NCI-H2029 treated with DMSO at 0.1 percent for 48 hours (cell line): ENCODE results near the gene IFNAR2.

ENCODE experiments used
- DNase-seq: peaks from one replicate; lab custom pipeline; 2025; lab: John Stamatoyannopoulos, UW

The IFNAR2 gene

DNA sequence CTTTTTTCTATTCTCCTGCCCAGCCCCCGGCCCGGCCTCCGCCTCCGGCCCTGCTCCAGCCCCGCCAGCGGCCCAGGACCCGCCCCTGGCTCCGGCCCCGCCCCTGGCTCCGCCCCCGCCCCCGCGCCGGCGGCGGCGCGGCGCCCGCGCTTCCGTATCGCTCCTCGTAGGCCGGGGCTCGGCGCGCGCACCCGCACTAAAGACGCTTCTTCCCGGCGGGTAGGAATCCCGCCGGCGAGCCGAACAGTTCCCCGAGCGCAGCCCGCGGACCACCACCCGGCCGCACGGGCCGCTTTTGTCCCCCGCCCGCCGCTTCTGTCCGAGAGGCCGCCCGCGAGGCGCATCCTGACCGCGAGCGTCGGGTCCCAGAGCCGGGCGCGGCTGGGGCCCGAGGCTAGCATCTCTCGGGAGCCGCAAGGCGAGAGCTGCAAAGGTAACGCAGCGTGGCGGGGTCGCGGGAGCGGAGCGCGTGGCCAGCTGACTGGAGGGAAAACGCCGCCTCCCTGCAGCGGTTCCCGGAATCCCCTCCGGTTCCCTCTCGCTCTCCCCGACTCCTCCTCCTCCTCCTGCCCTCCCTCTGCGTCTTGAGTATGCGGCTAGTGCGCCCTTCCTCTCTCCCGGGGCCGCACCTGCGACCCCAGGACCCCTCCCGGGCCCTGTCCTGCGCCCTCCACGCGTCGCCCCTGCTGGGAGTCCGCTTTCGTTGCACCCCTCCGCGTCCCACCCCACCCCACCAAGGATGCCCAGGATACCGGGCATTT is at the start of gene IFNAR2:
TSS of gene IFNAR2 (plus strand) at position 155 of the 761 bp plus-strand sequence. CDS start 11,985 bp downstream, outside the sequence.
- peak; percentile 15 for DNase-seq

- DNase-seq = no peak
Measured at GRCh38 chr21:33185852-33186251, 43.9 kb upstream of the IFNAR2 start.

- DNase-seq = no peak
Measured at GRCh38 chr21:33187276-33187675, 42.5 kb upstream of the IFNAR2 start.

DNA sequence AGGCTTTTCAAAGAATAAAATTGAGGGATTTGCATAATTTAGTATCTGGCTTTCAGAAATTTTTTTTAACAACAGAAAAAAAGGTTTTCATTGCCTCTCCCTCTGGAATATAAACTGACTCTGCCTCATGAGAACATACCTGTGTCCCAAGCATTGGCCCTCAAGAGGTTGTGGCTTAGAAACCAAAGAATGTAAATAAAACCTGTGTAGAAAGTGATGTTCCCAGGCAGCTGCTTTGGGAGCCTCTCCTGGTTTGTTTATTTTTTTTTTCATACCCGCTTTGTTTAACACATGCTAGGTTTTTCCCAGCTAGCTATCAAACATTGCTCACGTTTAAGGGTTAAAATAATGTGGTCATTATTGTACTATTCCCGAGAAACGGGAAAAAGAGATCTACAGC is 40.5 kb upstream of the IFNAR2 start:
- DNase-seq = peak; percentile 52

DNA sequence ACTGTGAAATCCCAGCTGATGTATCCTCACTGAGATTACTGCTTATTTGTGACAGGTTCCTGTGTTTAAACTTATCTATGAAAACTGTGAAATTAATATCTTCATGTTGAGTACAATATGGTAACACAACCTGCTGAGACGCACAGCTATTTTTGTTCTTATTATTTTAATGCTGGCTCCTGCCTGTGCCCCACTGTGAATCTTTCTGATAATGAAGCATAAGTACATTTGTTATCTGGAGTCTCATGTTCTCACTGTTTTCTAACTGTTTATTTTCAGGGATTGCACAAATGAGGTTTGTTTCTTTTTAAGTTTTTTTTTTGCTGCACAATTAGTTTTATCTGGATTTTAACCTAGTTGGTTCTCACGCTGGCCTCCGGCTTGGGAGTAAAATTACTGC is 39.9 kb upstream of the IFNAR2 start:
- DNase-seq = no peak

- DNase-seq = peak; percentile 71
Measured at GRCh38 chr21:33196941-33197374, 32.8 kb upstream of the IFNAR2 start.

DNA sequence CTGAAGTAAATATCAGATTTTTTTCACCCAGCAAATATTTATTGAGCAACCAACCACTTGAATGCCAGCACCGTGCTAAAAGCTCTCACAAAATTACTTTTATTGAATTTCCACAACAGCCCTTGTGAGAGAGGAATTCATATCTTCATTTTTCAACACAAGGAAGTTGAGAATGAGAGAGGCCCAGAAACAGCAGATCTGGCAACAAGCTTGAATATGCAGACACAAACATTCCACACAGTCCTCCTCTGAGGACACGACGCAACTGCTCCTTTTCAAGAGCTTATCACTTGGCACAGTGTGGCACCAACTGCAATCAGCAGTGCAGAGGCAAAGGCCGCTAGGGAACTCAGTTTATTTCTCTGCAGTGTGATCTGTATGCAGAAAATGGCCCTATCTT is 32.2 kb upstream of the IFNAR2 start:
- no peak for DNase-seq

DNA sequence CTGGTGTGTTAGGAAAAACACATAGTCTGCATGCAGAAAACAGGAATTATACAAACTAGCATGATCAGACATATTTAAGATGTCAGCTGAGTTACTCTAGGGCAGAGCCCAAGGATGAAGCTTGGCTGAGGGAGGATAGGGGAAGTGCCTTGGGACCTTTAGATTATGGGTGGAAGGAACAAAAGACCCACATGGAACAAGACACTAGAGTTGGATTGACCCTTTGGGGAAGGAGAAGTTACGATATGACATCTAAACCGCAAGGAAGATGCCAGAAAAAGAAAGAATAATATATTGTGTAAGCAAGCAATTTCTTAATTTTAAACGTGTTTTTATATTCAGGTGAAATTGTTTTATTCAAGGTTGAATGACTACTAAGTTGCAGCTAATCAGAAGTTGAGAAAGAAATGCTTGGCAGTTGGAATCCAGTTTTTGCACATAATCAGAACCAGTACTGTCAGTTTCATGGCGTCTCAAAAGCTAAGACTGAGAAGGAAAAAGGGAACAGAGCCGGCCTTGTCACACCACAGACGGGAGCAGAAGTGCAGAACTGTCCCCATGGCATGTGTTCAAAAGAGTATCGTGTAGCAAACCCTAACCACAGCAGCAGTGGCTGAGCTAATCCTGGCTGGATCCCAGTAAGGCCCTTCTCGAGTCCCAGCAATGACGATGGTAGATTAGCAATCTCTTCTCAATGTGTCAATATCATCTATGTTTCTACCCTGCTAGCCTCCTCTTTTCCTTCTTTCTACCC is 31.2 kb upstream of the IFNAR2 start:
- DNase-seq = peak; percentile 31

GRCh38 chr21:33199100-33199464 is 30.7 kb upstream of the IFNAR2 start:
- no peak for DNase-seq

- DNase-seq = peak; percentile 91
Measured at GRCh38 chr21:33199516-33200217, 30.1 kb upstream of the IFNAR2 start.

DNA sequence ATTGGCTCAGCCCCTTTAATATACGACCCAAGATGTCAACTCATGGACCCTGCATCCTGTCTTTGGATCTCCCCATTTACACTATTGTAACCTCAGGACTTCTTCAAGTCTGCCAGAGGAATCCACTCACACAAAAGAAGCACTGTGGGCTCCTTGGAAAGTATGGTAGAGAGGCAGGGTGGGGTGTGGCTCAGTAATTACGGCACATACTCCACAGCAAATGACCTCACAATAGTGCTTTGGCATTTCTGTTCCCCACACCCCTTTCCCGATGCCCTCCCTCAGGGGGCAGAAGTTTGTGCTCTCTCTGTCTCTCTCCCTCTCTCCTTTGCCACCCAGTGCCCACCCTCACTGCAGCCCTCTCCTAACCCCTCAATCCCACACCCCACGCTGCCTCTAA is 27.8 kb upstream of the IFNAR2 start:
- no peak for DNase-seq

GRCh38 chr21:33202464-33203363 is 27.0 kb upstream of the IFNAR2 start:
- no peak for DNase-seq

GRCh38 chr21:33203371-33203724 is 26.4 kb upstream of the IFNAR2 start:
- no peak for DNase-seq

GRCh38 chr21:33205476-33205875 is 24.3 kb upstream of the IFNAR2 start:
- DNase-seq = no peak

DNA sequence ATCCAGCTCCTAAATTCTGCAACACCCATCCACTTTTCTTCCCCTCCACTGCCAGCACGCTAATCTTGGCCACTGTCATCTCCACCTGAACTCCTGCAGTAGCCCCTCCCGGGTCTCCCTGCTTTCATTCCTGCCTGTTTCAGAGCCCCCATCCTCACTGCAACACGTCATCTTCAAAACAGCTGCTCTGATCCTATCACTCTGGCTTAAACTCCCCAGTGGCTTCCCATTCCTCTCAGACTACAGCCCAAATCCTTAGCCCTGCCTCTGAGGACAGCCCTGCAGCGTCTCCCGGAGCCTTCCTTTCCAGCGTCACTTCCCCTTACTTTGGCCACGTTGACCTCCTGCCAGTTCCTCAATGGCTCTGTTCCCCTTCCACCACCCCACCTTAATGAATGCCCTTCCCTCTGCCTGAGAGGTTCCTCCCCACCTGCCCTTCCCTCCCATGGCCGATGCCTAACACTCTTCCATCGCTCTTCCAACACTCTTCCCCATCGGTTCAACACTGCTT is 22.9 kb upstream of the IFNAR2 start:
- DNase-seq = no peak

DNA sequence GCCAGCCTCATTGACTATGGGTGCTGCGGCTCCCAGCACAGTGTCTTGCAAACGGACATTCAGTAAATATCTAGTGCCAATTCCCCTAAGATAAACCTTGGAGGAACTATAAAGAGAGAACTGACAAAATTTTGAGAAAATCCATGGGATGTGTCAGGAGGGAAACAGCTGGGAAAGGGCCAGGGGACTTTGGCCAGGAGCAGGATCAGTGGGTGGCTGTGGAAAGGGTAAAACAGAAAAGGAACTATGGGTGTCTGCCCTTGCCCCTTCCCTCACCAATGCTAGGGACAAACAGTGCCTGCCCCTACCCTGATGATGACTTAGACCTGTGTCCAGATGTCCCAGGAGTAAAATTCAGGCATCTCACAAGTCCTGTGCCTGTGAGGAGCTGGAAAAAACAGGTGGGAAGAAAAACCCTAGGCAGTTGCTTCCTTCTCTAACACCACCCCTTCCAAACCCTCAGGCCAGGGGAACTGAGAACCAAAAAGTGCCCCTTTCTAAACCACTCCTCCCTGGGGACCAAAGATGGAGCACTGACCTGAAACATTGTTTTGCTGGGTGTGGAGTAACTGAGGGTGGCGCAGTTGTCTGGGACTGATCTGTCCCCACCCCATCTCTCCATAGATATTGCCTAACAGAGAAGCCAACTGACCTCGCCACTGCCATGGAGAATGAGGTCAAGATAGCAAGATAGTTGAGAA is 22.1 kb upstream of the IFNAR2 start:
- DNase-seq = no peak

DNA sequence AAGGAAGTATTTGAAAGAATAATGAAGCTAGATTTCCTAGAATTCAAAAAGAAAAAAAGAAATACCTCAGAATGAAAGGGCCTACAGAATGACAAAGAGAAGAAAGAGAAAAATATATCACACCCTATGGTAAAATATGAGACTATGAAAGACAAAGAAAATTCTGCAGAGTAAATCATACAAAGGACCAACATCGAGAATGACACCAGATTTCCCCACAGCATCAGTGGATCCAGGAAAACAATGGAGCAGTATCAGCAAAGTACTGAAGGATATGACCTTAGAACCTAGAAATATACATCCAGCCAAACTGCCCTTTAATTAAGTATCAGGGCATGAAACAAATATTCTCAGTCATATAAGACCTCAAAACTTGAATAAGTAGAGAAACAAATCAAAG is 21.2 kb upstream of the IFNAR2 start:
- no peak for DNase-seq

GRCh38 chr21:33211305-33211704 is 18.4 kb upstream of the IFNAR2 start:
- DNase-seq = no peak

- no peak for DNase-seq
Measured at GRCh38 chr21:33211732-33212131, 18.0 kb upstream of the IFNAR2 start.

DNA sequence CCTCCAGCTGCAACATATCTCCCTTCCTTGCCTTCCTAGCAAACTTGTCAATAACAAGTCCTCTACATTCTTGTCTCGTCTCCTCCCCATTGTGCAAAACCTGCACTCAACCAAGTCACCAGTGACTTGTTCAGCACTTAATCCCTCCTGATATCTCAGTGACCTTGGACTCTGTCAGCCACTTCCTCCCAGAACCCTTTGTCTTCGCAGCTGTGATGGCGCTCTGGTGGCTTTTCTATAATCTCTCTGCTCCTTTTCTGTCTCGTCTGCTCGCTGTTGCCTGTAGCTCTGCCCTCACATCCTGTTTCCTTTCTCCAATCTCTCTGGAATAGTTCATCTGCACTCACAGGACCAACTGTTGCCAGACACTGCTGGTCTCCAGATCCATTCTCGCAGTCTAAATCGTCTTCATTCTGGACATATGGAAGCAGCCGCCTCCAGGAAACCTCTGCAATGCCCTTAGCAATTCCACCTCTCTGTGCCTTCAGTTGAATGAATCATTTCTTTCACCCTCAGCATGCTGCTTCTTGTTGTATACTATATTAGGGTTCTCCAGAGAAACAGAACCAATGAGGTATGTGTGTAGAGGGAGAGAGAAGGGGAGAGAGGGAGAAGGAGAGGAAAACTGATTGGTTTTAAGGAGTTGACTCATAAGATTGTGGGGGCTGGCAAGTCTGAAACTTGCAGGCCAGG is 17.4 kb upstream of the IFNAR2 start:
- DNase-seq = no peak
